ENCODE results near the gene TAF11L2. TPM values are rescaled to one million over a fixed set of nuclear protein-coding genes. Genes with fewer than 3 reads are reported as not detected.

The TAF11L2 gene
- polyA plus RNA-seq, 6 donors from 2014 or later: not detected

Other genes starting within 250 kb of the TAF11L2 start
- not detected for gene TAF11L3, start 20.1 kb downstream of the TAF11L2 start, polyA plus RNA-seq (ENCODE audit: low read depth in 6 of 6)
- gene TAF11L4, start 23.6 kb downstream of the TAF11L2 start, polyA plus RNA-seq (ENCODE audit: low read depth in 6 of 6): not detected
- gene TAF11L5, start 27.0 kb downstream of the TAF11L2 start, polyA plus RNA-seq (ENCODE audit: low read depth in 6 of 6): not detected
- gene TAF11L6, start 30.4 kb downstream of the TAF11L2 start, polyA plus RNA-seq (ENCODE audit: low read depth in 6 of 6): not detected
- not detected for gene TAF11L7, start 87.5 kb downstream of the TAF11L2 start, polyA plus RNA-seq (ENCODE audit: low read depth in 6 of 6)
- not detected for gene TAF11L8, start 92.7 kb downstream of the TAF11L2 start, polyA plus RNA-seq (ENCODE audit: low read depth in 6 of 6)
- not detected for gene TAF11L9, start 96.2 kb downstream of the TAF11L2 start, polyA plus RNA-seq (ENCODE audit: low read depth in 6 of 6)
- not detected for gene TAF11L10, start 99.6 kb downstream of the TAF11L2 start, polyA plus RNA-seq (ENCODE audit: low read depth in 6 of 6)
- not detected for gene TAF11L11, start 106.0 kb downstream of the TAF11L2 start, polyA plus RNA-seq (ENCODE audit: low read depth in 6 of 6)
- not detected for gene TAF11L12, start 112.2 kb downstream of the TAF11L2 start, polyA plus RNA-seq (ENCODE audit: low read depth in 6 of 6)
- not detected for gene TAF11L13, start 133.9 kb downstream of the TAF11L2 start, polyA plus RNA-seq (ENCODE audit: low read depth in 6 of 6)
- gene TAF11L14, start 136.2 kb downstream of the TAF11L2 start, polyA plus RNA-seq (ENCODE audit: low read depth in 6 of 6): not detected